ENCODE measurements around the gene DROSHA. TPM values are rescaled to one million over a fixed set of nuclear protein-coding genes. Genes with fewer than 3 reads are reported as not detected.

The DROSHA gene
- 10 to 100 TPM; 67.5 to 77.0 (median 69.6) TPM for total RNA-seq (2021; fragmentation: NEBNext Ultra II Directional; extraction: Animal tissue kit (Norgen Biotek cat#: 25700))
- long read RNA-seq, full-length matches to known transcripts: 2 of 11 reads
- long read RNA-seq, partial matches to known transcripts: 6 of 11 reads
- long read RNA-seq, other reads (novel, unspliced or antisense): 3 of 11 reads

GRCh38 chr5:31531888-31532547 lies at the start of gene DROSHA, which contains the start of gene C5orf22:
DROSHA (minus strand) TSS chr5:31532093; CDS start chr5:31529059, 3,034 bp downstream.
C5orf22 (plus strand) TSS chr5:31532301; CDS start chr5:31532393, 92 bp downstream.
- peak; percentile 54; the same call in 1 of the 2 replicates for TF ChIP-seq CTCF (IDR thresholded peaks at IDR 0.05)
- H3K9me3 Mint-ChIP-seq: no peaks in the 10 kb centered on the region
- peak within 1 kb of the TSS; percentile 96 for H3K4me3 Mint-ChIP-seq
- peak; percentile 93 for DNase-seq
- H3K36me3 Mint-ChIP-seq (ENCODE audit: low read depth): peaks cover 45% of the 10 kb centered on the region
- peaks cover 46% of the 10 kb centered on the region for H3K4me1 Mint-ChIP-seq (ENCODE audit: low read depth)
- H3K27ac Mint-ChIP-seq: peak within 1 kb of the TSS; percentile 89
- peaks cover 5% of the 10 kb centered on the region; the same call in 1 of the 2 replicates for H3K27me3 Mint-ChIP-seq (ENCODE audit: insufficient read depth)

GRCh38 chr5:31579558-31579957 lies 47.7 kb upstream of the DROSHA start:
- no peaks in the 10 kb centered on the region for H3K4me1 Mint-ChIP-seq (ENCODE audit: low read depth)
- no peak for DNase-seq
- H3K27ac Mint-ChIP-seq: no peak overlapping the region
- H3K36me3 Mint-ChIP-seq (ENCODE audit: low read depth): no peaks in the 10 kb centered on the region
- H3K27me3 Mint-ChIP-seq (ENCODE audit: insufficient read depth): peaks cover 17% of the 10 kb centered on the region
- H3K9me3 Mint-ChIP-seq: no peaks in the 10 kb centered on the region
- TF ChIP-seq CTCF (IDR thresholded peaks at IDR 0.05): no peak
- H3K4me3 Mint-ChIP-seq: no peak overlapping the region

- DNase-seq: no peak
- Mint-ChIP-seq H3K4me1 (ENCODE audit: low read depth) (no peaks in the 10 kb centered on the region), H3K4me3 (no peak overlapping the region), H3K27ac (no peak overlapping the region), H3K36me3 (ENCODE audit: low read depth) (no peaks in the 10 kb centered on the region), H3K27me3 (ENCODE audit: insufficient read depth) (peaks cover 13% of the 10 kb centered on the region), H3K9me3 (no peaks in the 10 kb centered on the region)
- no peak for TF ChIP-seq CTCF (IDR thresholded peaks at IDR 0.05)
Measured at GRCh38 chr5:31577438-31577837, 45.5 kb upstream of the DROSHA start.

GRCh38 chr5:31574772-31575171 lies 42.9 kb upstream of the DROSHA start:
- no peak for TF ChIP-seq CTCF (IDR thresholded peaks at IDR 0.05)
- H3K27me3 Mint-ChIP-seq (ENCODE audit: insufficient read depth): peaks cover 13% of the 10 kb centered on the region

GRCh38 chr5:31573494-31574142 lies 41.7 kb upstream of the DROSHA start:
- Mint-ChIP-seq H3K4me3 (no peak overlapping the region), H3K27me3 (ENCODE audit: insufficient read depth) (peaks cover 13% of the 10 kb centered on the region), H3K9me3 (no peaks in the 10 kb centered on the region), H3K4me1 (ENCODE audit: low read depth) (no peaks in the 10 kb centered on the region), H3K36me3 (ENCODE audit: low read depth) (no peaks in the 10 kb centered on the region), H3K27ac (no peak overlapping the region)
- no peak for DNase-seq
- no peak for TF ChIP-seq CTCF (IDR thresholded peaks at IDR 0.05)

More at GRCh38 chr5:31574772-31575171, 42.9 kb upstream of the DROSHA start:
- no peaks in the 10 kb centered on the region for H3K36me3 Mint-ChIP-seq (ENCODE audit: low read depth)
- no peaks in the 10 kb centered on the region for H3K4me1 Mint-ChIP-seq (ENCODE audit: low read depth)
- DNase-seq: no peak
- no peak overlapping the region for H3K4me3 Mint-ChIP-seq
- no peaks in the 10 kb centered on the region for H3K9me3 Mint-ChIP-seq
- H3K27ac Mint-ChIP-seq: no peak overlapping the region
